Retina (tissue), 1 donor: ENCODE measurements around the gene TELO2.
"Not testable (repeated sequence)": the region's sequence is repeated elsewhere in the genome, so short reads cannot be mapped to it uniquely, and the experiment has no call there.

Source experiments
- DNase-seq: peaks from one replicate; pipeline ENCODE4 v3.0.0-alpha.2; 2016

The TELO2 gene

DNA sequence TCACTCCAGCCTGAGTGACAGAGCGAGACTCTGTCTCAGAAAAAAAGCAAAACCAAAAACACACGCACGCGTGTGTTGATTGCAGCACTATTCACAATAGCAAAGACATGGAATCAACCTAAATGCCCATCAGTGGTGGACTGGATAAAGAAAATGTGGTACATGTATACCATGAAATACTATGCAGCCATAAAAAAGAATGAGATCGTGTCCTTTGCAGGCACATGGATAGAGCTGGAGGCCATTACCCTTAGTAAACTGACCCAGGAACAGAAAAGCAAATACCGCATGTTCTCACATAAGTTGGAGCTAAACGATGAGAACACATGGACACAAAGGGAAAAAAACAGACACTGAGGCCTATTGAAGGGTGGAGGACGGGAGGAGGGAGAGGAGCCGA, 14.2 kb upstream of the TELO2 start:
- not testable (repeated sequence) for DNase-seq

- DNase-seq = no peak
These were observed 11.0 kb upstream of the TELO2 start for GRCh38 chr16:1481906-1482835.

DNA sequence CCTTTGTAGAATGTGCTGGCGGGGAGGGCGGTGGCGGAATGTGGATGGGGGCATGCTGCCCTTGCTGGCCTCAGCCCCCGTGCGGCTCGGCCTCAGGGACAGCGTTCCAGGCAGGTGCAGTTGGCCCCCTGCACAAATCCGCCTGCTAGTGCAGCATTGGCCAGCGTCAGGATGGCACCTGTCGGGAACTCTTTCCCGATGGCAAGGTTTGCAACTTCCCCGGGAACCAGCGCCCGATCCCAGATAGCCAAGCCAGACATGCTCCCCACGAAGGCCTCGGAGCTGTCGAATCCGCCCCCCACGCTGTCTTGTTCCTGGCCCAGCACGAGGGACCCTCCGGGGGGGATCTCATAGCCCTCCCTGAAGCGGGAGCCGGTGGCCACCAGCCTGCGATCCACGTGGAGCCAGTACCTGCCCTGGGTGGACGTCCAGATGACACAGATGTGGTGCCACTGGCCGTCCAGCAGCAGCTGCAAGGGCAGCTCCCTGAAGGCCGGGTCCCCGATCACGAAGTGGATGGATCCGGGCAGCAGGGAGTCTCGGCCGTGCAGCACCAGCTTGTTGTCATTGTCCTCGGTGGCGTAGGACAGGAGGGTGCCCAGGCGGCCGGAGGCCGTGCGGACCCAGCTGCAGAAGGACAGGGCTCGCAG, 7.2 kb upstream of the TELO2 start:
- DNase-seq = no peak

GRCh38 chr16:1486551-1487390, 6.4 kb upstream of the TELO2 start:
- no peak for DNase-seq

DNA sequence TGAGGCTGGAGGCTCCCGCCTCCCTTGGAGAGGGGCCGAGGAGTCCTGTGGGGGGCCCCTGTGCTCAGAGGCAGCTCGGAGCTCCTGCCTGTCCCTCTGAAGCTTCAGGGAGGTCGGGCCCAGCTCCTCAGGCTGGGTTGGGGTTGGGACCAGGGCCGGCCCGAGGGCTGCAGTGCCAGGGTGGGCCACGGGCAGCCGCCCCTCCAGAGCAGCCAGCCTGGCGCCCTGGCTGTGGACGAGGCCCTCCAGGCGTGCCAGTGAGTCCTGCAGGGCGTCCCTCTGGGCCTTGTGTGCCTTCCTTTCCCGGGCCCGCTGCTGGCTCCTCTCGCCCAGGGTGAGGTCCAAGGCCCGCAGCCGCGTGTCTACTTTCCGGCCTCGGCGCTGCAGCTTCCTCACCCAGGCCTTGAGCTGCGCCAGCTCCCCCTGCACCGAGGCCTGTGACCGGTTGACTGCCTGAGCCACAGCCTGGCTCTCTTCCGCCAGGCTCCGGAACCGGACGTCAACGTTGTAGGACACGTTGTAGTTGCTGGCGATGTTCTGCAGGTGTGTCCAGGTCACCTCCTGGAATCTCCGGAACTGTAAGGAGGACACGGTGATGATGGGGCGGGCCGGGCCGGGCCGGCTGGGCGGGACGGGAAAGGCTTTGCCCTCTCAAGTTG, 5.6 kb upstream of the TELO2 start:
- DNase-seq = no peak

DNA sequence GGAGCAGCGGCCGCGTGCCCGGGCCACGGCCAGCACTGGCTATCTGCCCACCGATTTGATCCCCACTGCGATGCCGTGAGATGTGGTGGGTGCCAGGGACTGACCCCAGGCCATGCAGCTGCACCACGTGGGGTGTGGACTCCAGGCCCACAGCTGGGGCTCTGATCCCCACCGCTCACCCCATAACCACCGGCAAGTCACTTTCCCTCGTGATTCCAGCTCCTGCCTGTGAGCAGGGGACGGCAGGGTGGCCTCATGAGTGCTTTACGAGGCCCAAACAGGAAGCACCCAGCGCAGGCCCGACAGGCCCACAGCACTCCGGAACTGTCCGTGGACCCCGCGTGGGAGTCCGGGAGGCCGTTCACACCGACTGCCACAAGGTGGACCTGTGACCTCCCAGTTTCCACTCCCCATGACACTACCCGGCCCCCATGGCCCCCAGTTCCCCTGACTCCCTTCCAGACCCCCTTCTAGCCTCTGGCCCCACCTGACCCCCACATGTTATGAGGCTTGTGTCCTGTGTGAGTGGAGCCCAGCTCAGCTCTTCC, 5.0 kb upstream of the TELO2 start:
- DNase-seq = no peak

DNA sequence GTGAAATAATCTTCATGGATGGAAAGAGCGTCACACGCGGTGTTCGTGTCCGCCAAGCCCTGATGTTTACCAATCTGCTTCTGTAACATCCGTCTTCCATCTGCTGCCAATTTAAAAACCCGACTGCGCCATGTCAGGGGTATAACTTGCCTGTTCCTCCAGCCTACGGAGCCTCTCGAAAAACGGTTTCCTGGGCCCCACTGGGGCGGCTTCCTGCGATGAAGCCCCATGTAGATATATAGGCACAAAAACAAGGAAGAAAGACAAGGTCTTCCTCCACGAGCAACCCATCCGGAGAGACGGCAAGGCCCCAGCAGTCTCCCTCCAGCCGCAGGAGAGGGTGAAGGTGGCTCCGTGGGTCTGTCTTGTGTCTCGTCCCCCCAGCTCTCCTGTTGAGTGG, 4.5 kb upstream of the TELO2 start, which contains the start of gene PTX4:
TSS of gene PTX4 (minus strand) at position 326 of the 400 bp plus-strand sequence. CDS start at position 291, 35 bp downstream.
- DNase-seq = no peak

DNA sequence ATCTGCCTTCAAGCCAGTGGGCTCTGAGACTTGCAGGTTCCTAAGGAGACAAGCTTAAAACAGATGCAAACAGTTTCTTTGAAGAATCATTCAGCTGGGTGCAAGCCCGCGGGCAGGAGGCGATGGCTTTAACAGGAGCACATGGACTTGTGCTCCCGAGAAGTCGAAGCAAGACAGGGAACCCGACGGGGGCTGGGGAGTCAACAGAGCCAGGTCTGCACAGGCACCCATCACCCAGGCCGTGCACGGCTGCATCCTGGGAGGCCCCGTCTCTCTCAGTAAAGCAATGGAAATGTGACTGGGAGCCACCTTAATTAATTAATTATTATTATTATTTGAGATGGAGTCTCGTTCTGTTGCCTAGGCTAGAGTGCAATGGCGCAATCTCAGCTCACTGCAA, 4.1 kb upstream of the TELO2 start:
- no peak for DNase-seq

DNA sequence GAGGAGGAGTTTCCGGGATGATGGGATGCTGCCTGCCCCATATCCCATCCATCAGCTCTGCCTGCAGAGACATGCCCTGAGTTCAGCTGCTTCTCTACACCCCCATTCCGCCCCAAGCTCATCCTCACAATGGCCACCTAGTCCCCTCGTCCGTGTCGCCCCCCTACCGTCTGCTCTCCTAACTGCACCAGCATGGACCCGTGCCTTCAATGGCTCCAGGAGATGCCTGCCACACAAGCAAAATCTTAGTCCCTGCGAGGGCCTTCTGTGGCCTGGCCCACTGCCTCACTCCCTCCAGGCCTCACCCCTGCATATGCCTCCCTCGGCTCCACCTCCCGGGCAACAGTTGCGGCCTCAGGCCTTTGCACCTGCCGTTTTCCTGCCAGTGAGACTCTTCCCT, 1.8 kb upstream of the TELO2 start:
- no peak for DNase-seq

- DNase-seq = no peak
These were observed 858 bp upstream of the TELO2 start for GRCh38 chr16:1492082-1492922.

DNA sequence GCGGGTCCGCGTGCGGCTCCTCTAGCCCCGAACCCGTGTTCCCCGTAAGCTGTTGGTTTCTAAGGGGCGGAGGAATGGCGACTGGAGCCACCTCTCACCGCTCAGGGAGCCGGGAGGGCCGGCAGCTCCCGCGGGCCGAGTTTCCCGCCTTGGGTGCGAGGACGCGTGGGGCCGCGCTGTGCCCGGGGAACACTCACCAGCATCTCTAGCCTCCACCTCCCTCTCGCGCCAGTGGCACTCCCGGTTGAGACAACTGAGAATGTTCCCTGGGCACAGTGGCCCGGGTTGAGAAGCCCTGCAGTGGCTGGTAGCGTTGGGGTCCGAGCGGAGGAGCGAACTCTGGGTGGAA, 560 bp downstream of the TELO2 start:
- no peak for DNase-seq

DNA sequence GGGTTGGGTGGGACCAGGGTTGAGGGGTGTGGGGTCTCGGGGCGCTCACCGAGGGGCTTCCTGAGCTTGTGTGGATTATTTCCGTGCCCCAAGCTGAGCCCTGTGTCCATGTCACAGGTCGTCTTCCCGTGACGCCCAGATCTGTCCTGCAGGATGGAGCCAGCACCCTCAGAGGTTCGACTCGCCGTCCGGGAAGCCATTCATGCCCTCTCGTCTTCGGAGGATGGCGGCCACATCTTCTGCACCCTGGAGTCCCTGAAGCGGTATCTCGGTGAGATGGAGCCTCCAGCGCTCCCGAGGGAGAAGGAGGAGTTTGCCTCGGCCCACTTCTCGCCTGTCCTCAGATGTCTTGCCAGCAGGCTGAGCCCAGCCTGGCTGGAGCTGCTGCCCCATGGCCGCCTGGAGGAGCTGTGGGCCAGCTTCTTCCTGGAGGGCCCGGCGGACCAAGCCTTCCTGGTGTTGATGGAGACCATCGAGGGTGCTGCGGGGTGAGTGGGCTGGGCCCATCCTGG, 1.0 kb downstream of the TELO2 start:
- DNase-seq = no peak

DNA sequence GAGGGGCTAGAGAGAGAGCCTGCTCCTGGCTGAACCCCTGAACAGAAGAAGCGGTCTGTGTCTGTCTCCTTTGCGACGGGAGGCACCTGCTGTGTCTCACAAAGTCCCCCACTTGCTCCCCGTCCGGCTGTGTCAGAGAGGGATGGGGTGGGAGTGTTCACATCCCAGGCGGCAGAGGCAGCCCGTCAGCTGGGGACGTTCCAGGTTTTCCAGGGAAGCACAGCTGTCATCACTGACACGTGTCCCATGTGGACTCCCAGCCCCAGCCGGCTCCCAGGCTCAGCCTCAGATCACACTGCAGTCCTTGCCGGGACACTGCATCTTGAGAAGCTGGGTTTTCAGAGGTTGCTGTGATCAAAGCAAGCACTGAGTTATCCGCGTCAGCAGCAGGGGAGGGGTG, 1.6 kb downstream of the TELO2 start:
- DNase-seq = no peak

DNA sequence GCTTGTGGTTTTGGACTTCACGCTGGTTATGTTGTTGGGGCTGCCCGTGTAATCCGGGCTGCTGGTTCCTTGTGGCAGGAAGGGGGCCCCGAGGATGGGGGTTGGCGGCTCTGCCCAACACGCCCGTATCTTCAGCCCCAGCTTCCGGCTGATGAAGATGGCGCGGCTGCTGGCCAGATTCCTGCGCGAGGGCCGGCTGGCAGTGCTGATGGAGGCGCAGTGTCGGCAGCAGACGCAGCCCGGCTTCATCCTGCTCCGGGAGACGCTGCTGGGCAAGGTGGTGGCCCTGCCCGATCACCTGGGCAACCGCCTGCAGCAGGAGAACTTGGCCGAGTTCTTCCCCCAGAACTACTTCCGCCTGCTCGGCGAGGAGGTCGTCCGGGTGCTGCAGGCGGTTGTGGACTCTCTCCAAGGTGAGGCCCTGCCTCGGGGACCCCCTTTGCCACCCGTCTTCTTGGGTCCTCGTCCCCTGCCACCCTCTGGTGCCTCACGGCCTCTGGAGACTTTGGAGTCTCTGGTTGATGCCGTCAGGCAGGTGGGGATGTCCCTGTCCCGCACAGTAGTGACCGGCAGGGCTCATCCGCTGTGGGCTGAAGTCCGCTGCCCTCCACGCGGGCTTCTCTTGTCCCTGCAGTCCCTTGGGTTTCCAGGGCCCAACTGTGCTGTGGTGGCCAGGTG, 2.2 kb downstream of the TELO2 start:
- DNase-seq = no peak

- no peak for DNase-seq
These were observed 2.7 kb downstream of the TELO2 start for GRCh38 chr16:1495889-1496262.

DNA sequence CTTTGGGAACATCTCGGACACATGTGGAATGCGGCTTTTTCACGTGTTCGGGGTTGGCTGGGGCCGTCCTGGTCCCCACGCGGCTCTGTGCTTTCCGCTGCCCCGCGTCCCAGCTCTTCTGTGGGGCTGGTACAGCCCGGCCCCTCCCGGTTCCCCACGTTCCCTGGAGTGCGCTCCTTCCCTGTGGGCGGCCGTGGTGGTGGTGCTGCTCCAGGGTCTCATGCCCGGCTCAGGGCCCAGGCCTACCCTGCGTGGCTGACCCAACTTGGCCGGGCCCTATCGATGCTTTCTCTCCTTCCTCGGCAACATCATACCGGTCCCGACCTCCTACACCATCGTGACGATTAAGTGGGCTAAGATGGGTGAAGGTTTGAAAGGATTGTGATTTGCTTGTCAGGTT, 3.3 kb downstream of the TELO2 start:
- no peak for DNase-seq

DNA sequence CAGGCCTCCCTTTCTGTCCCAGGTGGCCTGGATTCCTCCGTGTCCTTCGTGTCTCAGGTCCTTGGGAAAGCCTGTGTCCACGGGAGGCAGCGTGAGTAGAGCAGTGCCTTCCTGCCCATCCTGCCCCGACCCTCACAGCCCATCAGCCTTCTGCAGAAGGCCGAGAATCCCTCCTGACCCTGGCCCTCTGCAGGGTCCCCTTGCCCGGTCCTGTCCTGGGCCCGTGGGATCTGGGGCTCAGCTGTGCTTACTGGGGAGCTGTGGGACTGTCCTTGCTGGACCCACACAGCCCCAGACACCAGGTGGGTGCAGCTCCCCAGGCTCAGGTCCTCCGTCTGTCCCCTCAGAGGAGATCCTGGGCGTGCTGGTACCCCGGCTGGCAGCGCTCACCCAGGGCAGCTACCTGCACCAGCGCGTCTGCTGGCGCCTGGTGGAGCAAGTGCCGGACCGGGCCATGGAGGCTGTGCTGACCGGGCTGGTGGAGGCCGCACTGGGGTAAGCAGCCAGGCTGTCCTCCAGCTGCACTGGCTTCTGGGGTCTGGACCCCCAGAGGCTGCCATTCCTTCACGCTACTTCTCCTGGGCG, 3.9 kb downstream of the TELO2 start:
- DNase-seq = no peak

GRCh38 chr16:1498899-1499676, 5.9 kb downstream of the TELO2 start:
- DNase-seq = no peak

DNA sequence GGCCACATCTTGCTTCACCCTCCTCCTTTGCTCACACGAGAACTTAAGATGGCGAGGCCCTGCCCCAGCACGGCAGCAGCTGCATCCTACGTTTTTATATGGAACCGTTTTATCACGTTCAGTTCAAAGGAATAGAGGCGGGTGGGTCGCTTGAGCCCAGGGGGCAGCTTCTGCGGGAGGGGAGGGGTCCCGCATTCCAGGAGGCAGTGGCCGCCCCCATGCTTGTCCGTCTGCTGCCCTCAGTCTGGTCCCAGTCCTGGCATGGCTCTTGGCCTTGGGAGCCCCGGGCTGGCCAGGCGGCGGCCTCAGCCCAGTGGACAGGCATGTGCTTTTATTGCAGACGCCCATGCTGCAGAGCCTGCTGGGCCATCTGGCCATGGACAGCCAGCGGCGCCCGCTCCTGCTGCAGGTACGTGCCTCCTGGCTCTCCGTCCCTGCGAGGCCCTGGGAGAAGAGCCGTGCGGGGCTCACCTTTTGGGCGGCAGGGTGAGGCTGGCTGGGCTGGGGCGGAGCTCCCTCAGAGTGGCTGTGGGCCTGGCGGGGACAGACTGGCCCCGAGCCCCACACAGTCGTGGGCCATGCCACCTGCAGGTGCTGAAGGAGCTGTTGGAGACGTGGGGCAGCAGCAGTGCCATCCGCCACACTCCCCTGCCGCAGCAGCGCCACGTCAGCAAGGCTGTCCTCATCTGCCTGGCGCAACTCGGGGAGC, 6.8 kb downstream of the TELO2 start:
- no peak for DNase-seq
